Measurements from ENCODE around the gene MINDY1. TPM values are rescaled to one million over a fixed set of nuclear protein-coding genes. Genes with fewer than 3 reads are reported as not detected.

Gene MINDY1
- total RNA-seq, 2 experiments from 2014 or later = 8.5 to 13.8 TPM

DNA sequence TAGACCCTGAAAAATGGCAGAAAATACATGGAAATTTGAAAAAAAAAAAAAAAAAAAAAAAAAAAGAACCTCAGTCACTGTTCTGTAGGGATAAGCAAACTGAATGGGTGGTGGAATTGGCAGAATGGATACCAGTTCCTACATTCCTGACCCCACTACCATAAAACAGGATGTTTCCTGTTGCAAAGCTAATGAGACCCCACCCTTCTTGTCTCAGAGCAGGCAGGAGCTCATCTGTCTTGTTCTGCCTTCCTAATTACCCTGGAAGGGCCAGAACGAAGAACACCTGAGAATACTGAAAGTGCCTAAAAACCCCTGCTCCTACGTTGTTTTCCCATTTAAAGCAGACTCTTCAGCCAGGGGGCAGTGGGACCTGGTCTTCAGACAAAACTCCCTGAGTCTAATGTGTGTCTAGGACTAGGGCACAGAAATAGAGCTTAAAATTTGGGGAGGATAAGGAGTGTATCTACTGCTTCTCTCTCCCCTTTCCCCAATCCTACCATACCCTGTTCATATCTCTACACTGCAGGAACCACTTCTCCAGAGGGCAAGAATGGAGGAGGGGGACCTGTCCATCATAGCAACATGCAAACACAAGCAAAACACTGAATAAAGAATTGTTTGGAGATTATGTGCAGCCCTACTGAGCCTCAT, 44.8 kb upstream of the MINDY1 start:
- H2AFZ ChIP-seq (ENCODE audit: low read length) = no peak overlapping the region
- H3K9me2 ChIP-seq (ENCODE audit: insufficient read depth, low read length) = no peaks in the 10 kb centered on the region
- 0 out of 2 replicates have a peak, but pooled peaks cover 1% of the 10 kb centered on the region for H4K20me1 ChIP-seq (ENCODE audit: insufficient read depth, low read length)
- DNase-seq (ENCODE audit: low spot score) = no peak
- peaks cover 69% of the 10 kb centered on the region for H3K36me3 ChIP-seq (ENCODE audit: insufficient read depth, low read length)
- BruUV-seq (replicated peaks) = TSS peak; percentile 35
- ChIA-PET POLR2A (interaction anchor here (0.5 kb wide), 1 partner anchor 40 kb away, joined by 4 read pairs; no protein-coding TSS in a partner anchor), CTCF (ENCODE audit: unreplicated experiment) (no interaction called here)
- no peaks in the 10 kb centered on the region for H3K9me3 ChIP-seq (ENCODE audit: low read length)
- no peak overlapping the region for H3K4me2 ChIP-seq (ENCODE audit: low read length)
- H3K4me1 ChIP-seq (ENCODE audit: insufficient read depth, low read length, poor library complexity, severe bottlenecking) = peaks cover 6% of the 10 kb centered on the region
- H3K27ac ChIP-seq (ENCODE audit: low read depth, low read length, poor library complexity, severe bottlenecking) = no peak overlapping the region
- no peak overlapping the region for H3K4me3 ChIP-seq (ENCODE audit: low read depth, low read length, poor library complexity, severe bottlenecking)
- H3K79me2 ChIP-seq (ENCODE audit: insufficient read depth, low read depth, low read length) = peaks cover 10% of the 10 kb centered on the region; the same call in 1 of the 2 replicates
- TF ChIP-seq CTCF (conservative IDR thresholded peaks at IDR 0.05; ENCODE audit: low read length) = no peak
- TF ChIP-seq EZH2phosphoT487 (IDR thresholded peaks at IDR 0.05; ENCODE audit: borderline replicate concordance, low read depth, low read length) = no peak
- intact Hi-C loops (cut with micrococcal nuclease; ENCODE audit: unreplicated experiment) = no loop called here

GRCh38 chr1:151050051-151050688, 43.5 kb upstream of the MINDY1 start:
- Histone ChIP-seq H3K4me2 (ENCODE audit: low read length) (no peak overlapping the region), H3K36me3 (ENCODE audit: insufficient read depth, low read length) (peaks cover 56% of the 10 kb centered on the region), H3K79me2 (ENCODE audit: insufficient read depth, low read depth, low read length) (no peaks in the 10 kb centered on the region), H3K9me2 (ENCODE audit: insufficient read depth, low read length) (no peaks in the 10 kb centered on the region), H3K4me3 (ENCODE audit: low read depth, low read length, poor library complexity, severe bottlenecking) (no peak overlapping the region), H4K20me1 (ENCODE audit: insufficient read depth, low read length) (no peaks in the 10 kb centered on the region), H3K4me1 (ENCODE audit: insufficient read depth, low read length, poor library complexity, severe bottlenecking) (no peaks in the 10 kb centered on the region), H3K9me3 (ENCODE audit: low read length) (no peaks in the 10 kb centered on the region), H3K27ac (ENCODE audit: low read depth, low read length, poor library complexity, severe bottlenecking) (no peak overlapping the region), H2AFZ (ENCODE audit: low read length) (no peak overlapping the region)
- intact Hi-C loops (cut with micrococcal nuclease; ENCODE audit: unreplicated experiment) = no loop called here
- TF ChIP-seq CTCF (conservative IDR thresholded peaks at IDR 0.05; ENCODE audit: low read length) (no peak), EZH2phosphoT487 (IDR thresholded peaks at IDR 0.05; ENCODE audit: borderline replicate concordance, low read depth, low read length) (no peak)
- no TSS peak for BruUV-seq (replicated peaks)
- DNase-seq (ENCODE audit: low spot score) = no peak
- POLR2A ChIA-PET = interaction anchor here (0.7 to 1.3 kb wide), 2 partner anchors 10 to 43 kb away, joined by 3 to 7 read pairs; partner anchors contain the start of genes CDC42SE1 and MLLT11
- CTCF ChIA-PET (ENCODE audit: unreplicated experiment) = no interaction called here

GRCh38 chr1:151049458-151049857, 42.8 kb upstream of the MINDY1 start:
- POLR2A ChIA-PET = interaction anchor here (0.7 to 1.3 kb wide), 2 partner anchors 11 to 44 kb away, joined by 3 to 7 read pairs; partner anchors contain the start of genes CDC42SE1 and MLLT11
- no peak for TF ChIP-seq EZH2phosphoT487 (IDR thresholded peaks at IDR 0.05; ENCODE audit: borderline replicate concordance, low read depth, low read length)
- TF ChIP-seq CTCF (conservative IDR thresholded peaks at IDR 0.05; ENCODE audit: low read length) = no peak
- H3K27ac ChIP-seq (ENCODE audit: low read depth, low read length, poor library complexity, severe bottlenecking) = no peak overlapping the region

More at GRCh38 chr1:151049458-151049857, 42.8 kb upstream of the MINDY1 start:
- DNase-seq (ENCODE audit: low spot score) = no peak
- H2AFZ ChIP-seq (ENCODE audit: low read length) = no peak overlapping the region
- no peaks in the 10 kb centered on the region for H3K9me3 ChIP-seq (ENCODE audit: low read length)
- H3K79me2 ChIP-seq (ENCODE audit: insufficient read depth, low read depth, low read length) = no peaks in the 10 kb centered on the region
- H4K20me1 ChIP-seq (ENCODE audit: insufficient read depth, low read length) = no peaks in the 10 kb centered on the region
- H3K9me2 ChIP-seq (ENCODE audit: insufficient read depth, low read length) = no peaks in the 10 kb centered on the region
- H3K4me2 ChIP-seq (ENCODE audit: low read length) = no peak overlapping the region
- no peak overlapping the region for H3K4me3 ChIP-seq (ENCODE audit: low read depth, low read length, poor library complexity, severe bottlenecking)
- no peaks in the 10 kb centered on the region for H3K4me1 ChIP-seq (ENCODE audit: insufficient read depth, low read length, poor library complexity, severe bottlenecking)
- intact Hi-C loops (cut with micrococcal nuclease; ENCODE audit: unreplicated experiment) = no loop called here
- no TSS peak for BruUV-seq (replicated peaks)
- CTCF ChIA-PET (ENCODE audit: unreplicated experiment) = no interaction called here
- peaks cover 49% of the 10 kb centered on the region for H3K36me3 ChIP-seq (ENCODE audit: insufficient read depth, low read length)

Data from OCI-LY7 (cell line).